ENCODE data around the gene NUCB2. TPM values are rescaled to one million over a fixed set of nuclear protein-coding genes. Genes with fewer than 3 reads are reported as not detected.

Gene NUCB2
- total and polyA plus RNA-seq, 2 of the 13 experiments (the other 11 are each of a cell fraction or from before 2014, with no cell fraction given), result 54.2 to 82.4 TPM

- Histone ChIP-seq H4K20me1 (ENCODE audit: insufficient read depth, low read length) (no peaks in the 10 kb centered on the region), H3K4me2 (ENCODE audit: low read depth, low read length) (no peak overlapping the region), H3K9ac (ENCODE audit: insufficient read depth, low read depth, low read length) (no peak overlapping the region), H3K79me2 (ENCODE audit: insufficient read depth, low read length) (no peaks in the 10 kb centered on the region), H3K27ac (ENCODE audit: extremely low read length, insufficient read depth, low read length) (no peak overlapping the region), H3K27me3 (ENCODE audit: control insufficient read depth in 1 of 2, insufficient read depth in 2 of 2, low read length in 2 of 2) (no peaks in the 10 kb centered on the region; a peak in 1 of 5 replicates), H3K4me3 (replicated peaks in 1 of 3; ENCODE audit: insufficient read depth in 1 of 3, low read depth in 2 of 3, low read length in 3 of 3) (no peak overlapping the region), H3K36me3 (replicated peaks in 1 of 2; ENCODE audit: control insufficient read depth in 1 of 2, insufficient read depth in 2 of 2, low read length in 2 of 2) (0 out of 5 replicates have a peak, but pooled peaks cover 0 to 3% of the 10 kb centered on the region in 2 experiments), H3K9me3 (ENCODE audit: low read length) (no peaks in the 10 kb centered on the region), H3K4me1 (ENCODE audit: insufficient read depth, low read length) (peaks cover 19% of the 10 kb centered on the region), H2AFZ (ENCODE audit: low read length) (no peak overlapping the region)
- POLR2A ChIA-PET, result no interaction called here
- ATAC-seq, result no peak
- CTCF ChIA-PET (ENCODE audit: low intra/inter-chr PET ratio, low total read pairs), result no interaction called here
- in situ Hi-C loops (cut with HindIII; ENCODE audit: extremely low pct_ligation_motif_present, low pct_unique_long_range_greater_than_20kb) (no loop called here), intact Hi-C loops (cut with micrococcal nuclease; ENCODE audit: unreplicated experiment) (loop anchor here (10.0 kb wide), 1 partner anchor 46 kb away; no protein-coding TSS in a partner anchor)
- no peak for FAIRE-seq
- 87% methylated on average over 9 of the region's 9 CpGs for WGBS (ENCODE audit: low lambda C conversion rate)
- BruUV-seq (replicated peaks), result no TSS peak
- TF ChIP-seq UBTF (CRISPR knock-in tag; IDR thresholded peaks at IDR 0.05) (no peak), CEBPG (CRISPR knock-in tag; IDR thresholded peaks at IDR 0.05) (peak; percentile 30; the same call in 1 of the 2 replicates), ZBTB7B (CRISPR knock-in tag; IDR thresholded peaks at IDR 0.05) (no peak), RBM22 (optimal IDR thresholded peaks at IDR 0.05; ENCODE audit: low read length) (no peak), EZH2 (conservative IDR thresholded peaks at IDR 0.05; ENCODE audit: low read depth, low read length) (no peak)
- no peak for DNase-seq (ENCODE audit: low spot score)
Observed at GRCh38 chr11:17280494-17281127, 4.1 kb downstream of the NUCB2 start.

- ChIA-PET CTCF (ENCODE audit: low intra/inter-chr PET ratio, low total read pairs) (no interaction called here), POLR2A (no interaction called here)
- 94% methylated on average over 1 of the region's 1 CpG for WGBS (ENCODE audit: low lambda C conversion rate)
- intact Hi-C loops (cut with micrococcal nuclease; ENCODE audit: unreplicated experiment) (loop anchor here (10.0 kb wide), 1 partner anchor 52 kb away; no protein-coding TSS in a partner anchor), in situ Hi-C loops (cut with HindIII; ENCODE audit: extremely low pct_ligation_motif_present, low pct_unique_long_range_greater_than_20kb) (no loop called here)
- H3K9me3 ChIP-seq (ENCODE audit: low read length), result no peaks in the 10 kb centered on the region
- no peak overlapping the region for H3K9ac ChIP-seq (ENCODE audit: insufficient read depth, low read depth, low read length)
- no peaks in the 10 kb centered on the region for H4K20me1 ChIP-seq (ENCODE audit: insufficient read depth, low read length)
- H3K4me3 ChIP-seq (replicated peaks in 1 of 3; ENCODE audit: insufficient read depth in 1 of 3, low read depth in 2 of 3, low read length in 3 of 3), result no peak overlapping the region
- H3K4me2 ChIP-seq (ENCODE audit: low read depth, low read length), result no peak overlapping the region
- H3K36me3 ChIP-seq (replicated peaks in 1 of 2; ENCODE audit: control insufficient read depth in 1 of 2, insufficient read depth in 2 of 2, low read length in 2 of 2), result peaks cover 0 to 12% of the 10 kb centered on the region in 2 experiments; a peak in 2 of 5 replicates
- H3K27me3 ChIP-seq (ENCODE audit: control insufficient read depth in 1 of 2, insufficient read depth in 2 of 2, low read length in 2 of 2), result no peaks in the 10 kb centered on the region
- H3K79me2 ChIP-seq (ENCODE audit: insufficient read depth, low read length), result no peaks in the 10 kb centered on the region
- ATAC-seq (no peak), DNase-seq (ENCODE audit: low spot score) (no peak), FAIRE-seq (no peak)
- no TSS peak for BruUV-seq (replicated peaks)
- H2AFZ ChIP-seq (ENCODE audit: low read length), result no peak overlapping the region
- H3K4me1 ChIP-seq (ENCODE audit: insufficient read depth, low read length), result no peaks in the 10 kb centered on the region
- H3K27ac ChIP-seq (ENCODE audit: extremely low read length, insufficient read depth, low read length), result no peak overlapping the region
- TF ChIP-seq SMAD3 (CRISPR knock-in tag; IDR thresholded peaks at IDR 0.05), result no peak
- TF ChIP-seq GMEB2 (CRISPR knock-in tag; IDR thresholded peaks at IDR 0.05; ENCODE audit: low read depth), result no peak
- no peak for TF ChIP-seq ZNF296 (CRISPR knock-in tag; conservative IDR thresholded peaks at IDR 0.05)
- TF ChIP-seq THAP9 (CRISPR knock-in tag; IDR thresholded peaks at IDR 0.05; ENCODE audit: borderline replicate concordance), result no peak
- TF ChIP-seq ZNF773 (CRISPR knock-in tag; IDR thresholded peaks at IDR 0.05; ENCODE audit: borderline replicate concordance), result no peak
- no peak for TF ChIP-seq NR2F1 (CRISPR knock-in tag; IDR thresholded peaks at IDR 0.05)
Observed at GRCh38 chr11:17286332-17286731, 9.8 kb downstream of the NUCB2 start.
